Uterus (tissue), 2 donors: ENCODE results near the gene JPH4.

Source experiments
- CTCF ChIP-seq, 4 experiments: fragments of 200-600 bp in 2 of 4; fragments of 450-650 bp in 2 of 4; sonication (generic) in 2 of 4; IDR thresholded peaks; one replicate each; pipeline ENCODE4 v1.5.1; 2016 to 2019; ENCODE audit warnings: antibody characterized with exemption in 4 of 4, mild to moderate bottlenecking in 2 of 4, moderate library complexity in 1 of 4
- POLR2A ChIP-seq, 2 donors: fragments of 450-650 bp; IDR thresholded peaks; one replicate each; pipeline ENCODE4 v1.6.1; 2016; ENCODE audit warnings: antibody characterized with exemption in 2 of 2, mild to moderate bottlenecking in 1 of 2, moderate library complexity in 1 of 2

DNA sequence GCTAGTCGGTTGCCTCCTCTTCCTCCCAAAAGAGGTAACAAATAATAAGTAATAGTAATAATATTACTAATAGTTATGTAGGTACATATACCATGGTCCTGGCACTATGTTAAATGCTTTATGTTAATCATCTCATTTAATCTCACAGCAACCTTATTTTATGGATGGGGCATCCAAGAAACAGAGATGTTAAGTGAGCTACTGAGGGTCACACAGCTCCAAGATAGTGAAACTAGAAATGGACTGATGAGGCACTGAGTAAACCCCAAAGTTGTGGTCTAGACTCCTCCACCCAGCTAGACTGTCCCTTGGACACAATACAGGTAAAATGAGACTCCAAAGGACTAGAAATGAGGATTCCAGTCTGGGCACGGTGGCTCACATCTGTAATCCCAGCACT lies 42.1 kb downstream of the JPH4 start:
- TF ChIP-seq CTCF (IDR thresholded peaks at IDR 0.05): no peak
- no peak for TF ChIP-seq POLR2A (IDR thresholded peaks at IDR 0.05)
